HL-60 (cell line): ENCODE data around the gene ANO7.

Source experiments
- POLR2AphosphoS5 ChIP-seq: IDR thresholded peaks from 2 replicates; pipeline ENCODE4 v1.6.1; 2012; ENCODE audit warnings: low read depth
- TF ChIP-seq, protein P1 (sequence below): IDR thresholded peaks from one replicate; pipeline ENCODE4 v1.5.1; 2011; ENCODE audit warnings: low read length, control low read depth, inconsistent platforms; ENCODE audit not compliant: insufficient read depth
- TF ChIP-seq, protein P2 (sequence below): IDR thresholded peaks from 2 replicates; pipeline ENCODE4 v1.6.1; 2012; ENCODE audit warnings: low read depth; ENCODE audit not compliant: insufficient replicate concordance

DNA sequence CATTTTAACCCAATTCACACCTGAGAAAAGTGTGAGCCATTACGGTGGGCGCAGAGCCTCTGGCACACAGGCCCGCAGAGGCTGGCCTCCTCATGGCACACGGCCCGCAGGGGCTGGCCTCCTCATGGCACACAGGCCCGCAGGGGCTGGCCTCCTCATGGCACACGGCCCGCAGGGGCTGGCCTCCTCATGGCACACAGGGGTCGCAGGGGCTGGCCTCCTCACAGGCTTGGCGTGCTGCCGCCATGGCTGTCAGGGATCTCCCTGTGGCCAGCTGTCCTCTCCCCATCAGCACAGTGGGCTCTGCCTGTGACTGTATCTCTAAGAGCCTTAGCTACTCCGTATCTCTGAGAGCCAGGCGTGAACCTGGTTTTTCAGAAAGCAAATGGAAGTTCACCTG lies 24.6 kb downstream of the ANO7 start:
- TF ChIP-seq, protein P1, sequence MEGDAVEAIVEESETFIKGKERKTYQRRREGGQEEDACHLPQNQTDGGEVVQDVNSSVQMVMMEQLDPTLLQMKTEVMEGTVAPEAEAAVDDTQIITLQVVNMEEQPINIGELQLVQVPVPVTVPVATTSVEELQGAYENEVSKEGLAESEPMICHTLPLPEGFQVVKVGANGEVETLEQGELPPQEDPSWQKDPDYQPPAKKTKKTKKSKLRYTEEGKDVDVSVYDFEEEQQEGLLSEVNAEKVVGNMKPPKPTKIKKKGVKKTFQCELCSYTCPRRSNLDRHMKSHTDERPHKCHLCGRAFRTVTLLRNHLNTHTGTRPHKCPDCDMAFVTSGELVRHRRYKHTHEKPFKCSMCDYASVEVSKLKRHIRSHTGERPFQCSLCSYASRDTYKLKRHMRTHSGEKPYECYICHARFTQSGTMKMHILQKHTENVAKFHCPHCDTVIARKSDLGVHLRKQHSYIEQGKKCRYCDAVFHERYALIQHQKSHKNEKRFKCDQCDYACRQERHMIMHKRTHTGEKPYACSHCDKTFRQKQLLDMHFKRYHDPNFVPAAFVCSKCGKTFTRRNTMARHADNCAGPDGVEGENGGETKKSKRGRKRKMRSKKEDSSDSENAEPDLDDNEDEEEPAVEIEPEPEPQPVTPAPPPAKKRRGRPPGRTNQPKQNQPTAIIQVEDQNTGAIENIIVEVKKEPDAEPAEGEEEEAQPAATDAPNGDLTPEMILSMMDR, result no peak
- TF ChIP-seq, protein P2, sequence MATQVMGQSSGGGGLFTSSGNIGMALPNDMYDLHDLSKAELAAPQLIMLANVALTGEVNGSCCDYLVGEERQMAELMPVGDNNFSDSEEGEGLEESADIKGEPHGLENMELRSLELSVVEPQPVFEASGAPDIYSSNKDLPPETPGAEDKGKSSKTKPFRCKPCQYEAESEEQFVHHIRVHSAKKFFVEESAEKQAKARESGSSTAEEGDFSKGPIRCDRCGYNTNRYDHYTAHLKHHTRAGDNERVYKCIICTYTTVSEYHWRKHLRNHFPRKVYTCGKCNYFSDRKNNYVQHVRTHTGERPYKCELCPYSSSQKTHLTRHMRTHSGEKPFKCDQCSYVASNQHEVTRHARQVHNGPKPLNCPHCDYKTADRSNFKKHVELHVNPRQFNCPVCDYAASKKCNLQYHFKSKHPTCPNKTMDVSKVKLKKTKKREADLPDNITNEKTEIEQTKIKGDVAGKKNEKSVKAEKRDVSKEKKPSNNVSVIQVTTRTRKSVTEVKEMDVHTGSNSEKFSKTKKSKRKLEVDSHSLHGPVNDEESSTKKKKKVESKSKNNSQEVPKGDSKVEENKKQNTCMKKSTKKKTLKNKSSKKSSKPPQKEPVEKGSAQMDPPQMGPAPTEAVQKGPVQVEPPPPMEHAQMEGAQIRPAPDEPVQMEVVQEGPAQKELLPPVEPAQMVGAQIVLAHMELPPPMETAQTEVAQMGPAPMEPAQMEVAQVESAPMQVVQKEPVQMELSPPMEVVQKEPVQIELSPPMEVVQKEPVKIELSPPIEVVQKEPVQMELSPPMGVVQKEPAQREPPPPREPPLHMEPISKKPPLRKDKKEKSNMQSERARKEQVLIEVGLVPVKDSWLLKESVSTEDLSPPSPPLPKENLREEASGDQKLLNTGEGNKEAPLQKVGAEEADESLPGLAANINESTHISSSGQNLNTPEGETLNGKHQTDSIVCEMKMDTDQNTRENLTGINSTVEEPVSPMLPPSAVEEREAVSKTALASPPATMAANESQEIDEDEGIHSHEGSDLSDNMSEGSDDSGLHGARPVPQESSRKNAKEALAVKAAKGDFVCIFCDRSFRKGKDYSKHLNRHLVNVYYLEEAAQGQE, result no peak
- no peak for TF ChIP-seq POLR2AphosphoS5
